Measurements from ENCODE around the gene TRIM72.
"Not testable (repeated sequence)": the region's sequence is repeated elsewhere in the genome, so short reads cannot be mapped to it uniquely, and the experiment has no call there.

TRIM72 gene

GRCh38 chr16:31216422-31217135, 2.7 kb downstream of the TRIM72 start, which contains the start of gene PYDC1:
TSS of gene PYDC1 (minus strand) at chr16:31217135. CDS start at chr16:31217028, 107 bp downstream.
- DNase-seq = no peak

- no peak for DNase-seq
Measured at GRCh38 chr16:31217136-31217530, 3.2 kb downstream of the TRIM72 start.

- no peak for DNase-seq
Measured at GRCh38 chr16:31219154-31219741, 5.3 kb downstream of the TRIM72 start.

- DNase-seq = no peak
Measured at GRCh38 chr16:31221357-31222160, 7.6 kb downstream of the TRIM72 start.

GRCh38 chr16:31223044-31223443, 9.1 kb downstream of the TRIM72 start:
- DNase-seq = no peak

GRCh38 chr16:31224092-31224955, 10.4 kb downstream of the TRIM72 start:
- DNase-seq = no peak

- DNase-seq = no peak
Measured at GRCh38 chr16:31225193-31225592, 11.3 kb downstream of the TRIM72 start.

GRCh38 chr16:31228206-31228605, 14.3 kb downstream of the TRIM72 start:
- no peak for DNase-seq

- no peak for DNase-seq
Measured at GRCh38 chr16:31229501-31229900, 15.6 kb downstream of the TRIM72 start.

- DNase-seq = no peak
Measured at GRCh38 chr16:31238041-31238440, 24.1 kb downstream of the TRIM72 start.

- no peak for DNase-seq
Measured at GRCh38 chr16:31242206-31242605, 28.3 kb downstream of the TRIM72 start.

- DNase-seq = no peak
Measured at GRCh38 chr16:31243734-31244670, 30.1 kb downstream of the TRIM72 start.

- not testable (repeated sequence) for DNase-seq
Measured at GRCh38 chr16:31245598-31245997, 31.7 kb downstream of the TRIM72 start.

GRCh38 chr16:31246296-31246695, 32.4 kb downstream of the TRIM72 start:
- no peak for DNase-seq

GRCh38 chr16:31248344-31248743, 34.4 kb downstream of the TRIM72 start:
- no peak for DNase-seq

GRCh38 chr16:31250782-31251384, 37.0 kb downstream of the TRIM72 start:
- DNase-seq = no peak

- DNase-seq = no peak
Measured at GRCh38 chr16:31251435-31251834, 37.5 kb downstream of the TRIM72 start.

- no peak for DNase-seq
Measured at GRCh38 chr16:31253642-31254045, 39.7 kb downstream of the TRIM72 start.

- no peak for DNase-seq
Measured at GRCh38 chr16:31256466-31256865, 42.5 kb downstream of the TRIM72 start.

GRCh38 chr16:31258366-31258765, 44.4 kb downstream of the TRIM72 start:
- no peak for DNase-seq

Measured in NCI-H1092 treated with DMSO at 0.1 percent for 48 hours (cell line).